Stomach smooth muscle (tissue), 2 donors: ENCODE data around the gene THAP7.
"Not testable (repeated sequence)": the region's sequence is repeated elsewhere in the genome, so short reads cannot be mapped to it uniquely, and the experiment has no call there.

Source experiments
- H3K27ac ChIP-seq: one replicate; pipeline ENCODE4 v1.7.0; 2013; ENCODE audit warnings: mild to moderate bottlenecking, low read length, inconsistent platforms
- H3K27me3 ChIP-seq, 2 donors: one replicate each; pipeline ENCODE4 v1.7.0; 2013; ENCODE audit warnings: low read length in 2 of 2; ENCODE audit not compliant: insufficient read depth in 2 of 2, control insufficient read depth in 1 of 2
- H3K36me3 ChIP-seq, 2 donors: one replicate each; pipeline ENCODE4 v1.7.0; 2013; ENCODE audit warnings: low read length in 2 of 2; ENCODE audit not compliant: control insufficient read depth in 2 of 2, insufficient read depth in 2 of 2
- H3K4me1 ChIP-seq: one replicate; pipeline ENCODE4 v1.7.0; 2013; ENCODE audit warnings: low read length; ENCODE audit not compliant: control insufficient read depth, insufficient read depth
- H3K4me3 ChIP-seq, 2 donors: one replicate each; pipeline ENCODE4 v1.7.0; 2013; ENCODE audit warnings: low read length in 2 of 2
- H3K9ac ChIP-seq, 2 donors: one replicate each; pipeline ENCODE4 v1.7.0; 2013; ENCODE audit warnings: low read length in 2 of 2, mild to moderate bottlenecking in 1 of 2
- H3K9me3 ChIP-seq, 2 donors: one replicate each; pipeline ENCODE4 v1.7.0; 2013; ENCODE audit warnings: low read length in 2 of 2; ENCODE audit not compliant: control insufficient read depth in 2 of 2
- donor health status: healthy.
- donor health status: Pancreatic carcinoma.

THAP7 gene

DNA sequence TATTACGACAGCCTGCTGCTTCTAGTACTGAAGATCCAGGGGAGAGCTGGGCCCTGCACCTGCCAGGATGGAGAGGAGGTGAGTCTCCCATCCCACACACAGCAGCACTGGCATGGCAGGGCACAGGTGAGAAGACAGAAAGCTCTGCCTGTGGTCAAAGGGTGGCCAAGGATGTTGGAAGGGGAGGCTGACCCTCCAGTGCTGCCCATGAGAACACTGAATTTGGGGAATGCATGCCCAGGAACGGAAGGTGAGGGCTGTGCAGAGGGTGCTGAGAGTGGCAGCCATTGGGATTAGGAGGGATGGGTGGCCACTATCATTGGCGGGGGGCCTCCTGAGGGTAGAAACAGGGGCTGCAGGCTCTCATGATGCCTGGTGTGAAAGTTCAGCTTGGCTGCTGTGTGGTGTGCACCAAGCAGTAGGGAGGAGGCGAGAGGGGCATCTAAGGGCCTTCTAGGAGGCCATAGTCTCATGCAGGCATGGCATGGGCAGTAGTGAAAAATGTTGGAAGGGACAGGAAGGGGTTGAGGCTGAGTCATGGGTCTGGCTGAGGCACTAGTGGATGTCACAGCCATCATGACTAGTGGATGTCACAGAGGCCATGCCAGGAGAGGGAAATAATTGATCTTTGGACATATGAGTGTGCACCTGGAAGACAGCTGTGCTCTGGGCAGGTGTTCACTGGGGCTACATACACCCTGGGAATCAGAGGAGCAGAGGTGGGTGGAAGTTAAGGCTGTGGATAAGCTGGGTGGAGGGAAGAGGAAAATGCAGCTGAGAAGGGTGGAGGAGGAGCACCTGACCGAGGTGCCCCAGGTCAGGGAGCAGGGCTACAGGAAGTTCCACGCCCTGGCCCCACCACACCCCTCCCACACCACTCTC is 41.3 kb upstream of the THAP7 start:
- Histone ChIP-seq H3K27me3 (no peaks in the 10 kb centered on the region), H3K27ac (no peak overlapping the region), H3K4me1 (peaks cover 17% of the 10 kb centered on the region), H3K9me3 (no peaks in the 10 kb centered on the region), H3K9ac (no peak overlapping the region), H3K36me3 (no peaks in the 10 kb centered on the region), H3K4me3 (no peak overlapping the region)

DNA sequence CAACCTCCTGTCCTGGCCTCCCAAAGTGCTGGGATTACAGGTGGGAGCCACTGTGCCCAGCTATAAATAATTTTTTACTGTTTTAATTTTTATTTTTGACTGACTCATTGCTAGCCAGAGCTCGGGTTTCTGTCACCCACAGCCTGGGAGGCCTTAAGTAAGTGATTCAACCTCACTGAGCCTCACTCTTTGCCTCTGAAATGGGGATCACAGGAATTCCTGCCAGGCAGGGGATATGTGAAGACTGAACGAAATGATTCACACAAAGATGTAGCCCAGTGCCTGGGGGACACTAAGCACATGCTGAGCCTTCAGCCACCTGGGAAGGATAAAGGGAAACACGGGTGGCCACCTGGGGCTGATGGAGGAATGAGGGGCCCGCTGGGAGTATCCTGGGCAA is 40.0 kb upstream of the THAP7 start:
- no peaks in the 10 kb centered on the region for H3K9me3 ChIP-seq
- H3K9ac ChIP-seq: no peak overlapping the region
- H3K4me1 ChIP-seq: peaks cover 17% of the 10 kb centered on the region
- no peaks in the 10 kb centered on the region for H3K27me3 ChIP-seq
- no peak overlapping the region for H3K4me3 ChIP-seq
- no peak overlapping the region for H3K27ac ChIP-seq
- H3K36me3 ChIP-seq: no peaks in the 10 kb centered on the region

DNA sequence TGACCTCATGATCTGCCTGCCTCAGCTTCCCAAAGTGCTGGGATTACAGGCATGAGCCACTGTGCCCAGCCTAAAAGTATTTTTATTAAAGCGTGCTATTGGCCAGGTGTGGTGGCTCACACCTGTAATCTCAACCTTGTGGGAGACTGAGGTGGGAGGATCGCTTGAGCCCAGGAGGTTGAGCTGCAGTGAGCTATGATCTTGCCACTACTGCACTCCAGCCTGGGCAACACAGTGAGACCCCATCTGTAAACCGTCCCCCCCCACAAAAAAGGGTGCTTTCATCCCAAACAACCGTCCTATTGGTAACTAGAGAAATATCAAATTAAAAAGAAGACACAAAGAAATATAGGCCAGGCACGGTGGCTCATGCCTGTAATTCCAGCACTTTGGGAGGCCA is 37.2 kb upstream of the THAP7 start:
- H3K27ac ChIP-seq, H3K27me3 ChIP-seq, H3K36me3 ChIP-seq, H3K4me3 ChIP-seq, H3K9ac ChIP-seq, H3K9me3 ChIP-seq, H3K4me1 ChIP-seq: not testable (repeated sequence)

DNA sequence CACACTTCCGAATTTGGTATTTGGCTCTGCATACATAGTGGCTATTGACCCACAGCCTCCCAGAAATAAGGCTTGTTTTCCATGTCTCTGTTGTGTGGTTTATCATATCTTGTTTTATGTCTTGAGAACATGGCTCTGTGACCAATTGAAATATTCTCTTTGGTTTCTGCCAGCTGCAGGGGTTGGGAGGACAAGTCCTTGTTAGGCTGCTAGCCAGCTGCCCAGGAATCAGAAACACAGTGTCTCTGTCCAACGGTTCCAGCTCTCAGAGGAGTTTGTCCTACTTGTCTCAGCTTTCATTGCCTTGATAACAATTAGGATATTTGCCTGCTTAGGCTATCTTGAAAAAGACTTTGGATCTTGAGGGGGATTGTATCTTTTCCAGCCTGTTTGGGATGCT is 36.5 kb upstream of the THAP7 start:
- Histone ChIP-seq H3K9ac (no peak overlapping the region), H3K27ac (no peak overlapping the region), H3K9me3 (no peaks in the 10 kb centered on the region)

DNA sequence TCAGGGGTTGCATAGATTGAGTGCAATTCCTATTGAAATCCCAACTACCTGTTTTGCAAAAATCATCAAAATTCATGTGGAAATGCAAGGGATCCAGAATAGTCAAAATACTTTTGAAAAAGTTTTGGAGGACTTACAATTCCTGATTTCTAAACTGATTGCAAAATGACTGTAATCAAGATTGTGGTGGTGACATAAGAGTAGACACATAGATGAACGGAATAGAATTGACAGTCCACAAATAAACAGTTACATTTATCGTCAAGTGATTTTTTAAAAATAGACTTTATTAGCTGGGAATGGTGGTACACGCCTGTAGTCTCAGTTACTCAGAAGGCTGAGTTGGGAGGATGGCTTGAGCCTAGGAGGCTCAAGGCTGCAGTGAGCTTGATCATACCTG is 33.1 kb upstream of the THAP7 start:
- no peaks in the 10 kb centered on the region for H3K36me3 ChIP-seq
- H3K9me3 ChIP-seq: no peaks in the 10 kb centered on the region
- no peak overlapping the region for H3K27ac ChIP-seq
- no peak overlapping the region for H3K4me3 ChIP-seq
- peaks cover 19 to 28% of the 10 kb centered on the region in 2 donors for H3K27me3 ChIP-seq
- H3K9ac ChIP-seq: no peak overlapping the region
- H3K4me1 ChIP-seq: peaks cover 6% of the 10 kb centered on the region

More for the DNA sequence above, 36.5 kb upstream of the THAP7 start:
- Histone ChIP-seq H3K36me3 (no peaks in the 10 kb centered on the region), H3K4me3 (no peak overlapping the region), H3K4me1 (no peaks in the 10 kb centered on the region), H3K27me3 (no peaks in the 10 kb centered on the region)

DNA sequence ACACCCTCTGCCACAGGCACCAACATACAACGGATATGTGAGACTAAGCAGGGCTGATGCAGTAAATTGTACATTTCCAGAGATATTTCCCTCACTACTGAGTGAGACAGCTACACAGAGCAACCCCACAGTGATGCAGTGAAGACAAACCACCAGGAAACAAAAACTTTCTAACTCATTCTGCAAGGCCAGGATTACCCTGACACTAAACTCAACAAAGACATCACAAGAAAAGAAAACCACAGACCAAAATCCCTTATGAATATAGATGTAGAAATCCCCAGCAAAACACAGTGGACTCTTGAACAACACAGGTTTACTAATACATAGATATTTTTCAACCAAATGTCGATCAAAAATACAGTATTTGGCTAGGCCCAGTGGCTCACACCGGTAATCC is 32.0 kb upstream of the THAP7 start:
- H3K27ac ChIP-seq: no peak overlapping the region
- peaks cover 6% of the 10 kb centered on the region for H3K4me1 ChIP-seq
- H3K4me3 ChIP-seq: no peak overlapping the region
- no peaks in the 10 kb centered on the region for H3K36me3 ChIP-seq
- H3K9ac ChIP-seq: no peak overlapping the region
- H3K27me3 ChIP-seq: peaks cover 24 to 36% of the 10 kb centered on the region in 2 donors
- H3K9me3 ChIP-seq: no peaks in the 10 kb centered on the region

DNA sequence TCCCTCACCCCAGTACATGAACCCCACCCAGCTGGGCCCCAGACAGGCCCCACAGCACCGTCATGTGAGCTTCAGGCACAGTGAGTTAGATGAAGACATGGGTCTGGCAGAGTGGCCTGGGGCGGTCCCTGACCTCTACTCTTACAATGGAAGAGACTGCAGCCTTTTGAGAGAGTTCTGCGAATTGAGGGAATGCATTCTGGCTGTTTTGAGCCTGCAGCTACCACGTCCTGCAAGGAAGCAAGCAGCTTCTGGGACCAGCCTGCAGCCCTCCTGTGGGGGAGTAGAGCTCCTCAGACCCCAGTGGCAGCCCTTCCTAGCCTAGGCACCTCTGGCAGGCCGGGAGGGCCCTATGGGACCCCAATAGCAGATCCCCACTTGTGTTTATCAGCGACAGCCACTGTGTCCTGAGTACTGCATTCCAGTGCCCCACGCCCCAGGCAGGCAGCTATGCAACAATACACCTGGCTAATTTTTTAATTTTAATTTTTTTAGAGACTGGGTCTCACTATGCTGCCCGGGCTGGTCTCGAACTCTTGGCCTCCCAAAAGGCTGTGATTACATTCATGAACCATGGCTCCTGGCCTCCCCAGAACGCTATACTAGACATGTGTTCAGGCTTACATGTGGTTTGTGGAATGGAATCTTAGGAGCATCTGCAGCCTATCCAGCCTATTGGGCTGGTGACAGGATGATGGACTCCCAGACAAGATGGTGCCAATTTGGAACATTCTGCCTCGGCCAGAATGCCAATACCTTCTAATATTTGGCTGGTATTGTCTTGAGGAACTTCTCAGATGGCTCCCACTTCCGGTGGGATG is 31.2 kb upstream of the THAP7 start:
- no peaks in the 10 kb centered on the region for H3K36me3 ChIP-seq
- no peak overlapping the region for H3K27ac ChIP-seq
- peaks cover 6% of the 10 kb centered on the region for H3K4me1 ChIP-seq
- no peaks in the 10 kb centered on the region for H3K9me3 ChIP-seq
- peaks cover 26 to 39% of the 10 kb centered on the region in 2 donors for H3K27me3 ChIP-seq
- no peak overlapping the region for H3K4me3 ChIP-seq
- H3K9ac ChIP-seq: no peak overlapping the region

DNA sequence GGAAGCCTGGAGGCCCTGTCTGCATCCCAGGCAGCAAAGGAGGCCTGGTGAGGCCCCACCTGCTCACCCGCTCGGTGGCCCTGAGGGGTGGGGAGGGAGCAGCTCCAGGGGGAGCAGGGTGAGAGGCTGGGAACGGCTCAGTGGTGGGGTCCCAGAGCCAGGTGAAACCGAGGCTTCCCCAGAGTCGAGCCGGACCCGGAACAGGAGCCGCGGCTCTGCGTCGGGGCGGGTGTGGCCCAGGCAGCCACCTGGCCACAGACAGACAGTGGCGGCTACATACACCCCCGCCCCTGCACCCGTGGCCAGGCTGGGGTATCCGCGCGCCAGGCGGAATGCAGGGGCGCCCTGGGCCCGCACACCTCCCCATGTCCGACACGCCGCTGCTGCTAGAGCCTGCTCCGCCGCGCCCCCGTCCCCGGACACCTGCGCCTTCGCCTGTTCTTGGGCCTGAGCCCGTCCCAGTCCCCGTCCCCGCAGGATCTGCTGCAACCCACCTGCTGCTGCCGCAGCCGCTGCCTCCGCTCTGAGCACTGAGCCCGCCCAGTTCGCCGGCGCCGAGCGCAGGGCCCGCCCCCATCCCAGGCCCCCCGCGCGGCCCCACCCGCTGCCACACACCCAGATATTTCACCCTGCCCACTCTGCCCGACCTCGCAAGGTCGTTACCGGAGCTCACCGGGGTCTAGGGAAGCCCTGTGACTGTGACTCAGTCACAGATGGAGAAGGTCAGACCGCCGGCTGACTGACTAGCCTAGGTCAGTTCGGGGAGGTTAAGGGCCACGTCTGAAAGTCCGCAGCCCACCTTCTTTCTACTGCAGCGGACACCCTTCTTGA is 30.3 kb upstream of the THAP7 start, which contains the start of gene SLC7A4:
SLC7A4 (minus strand) TSS at position 525 of the 831 bp plus-strand sequence. CDS start 749 bp downstream, outside the sequence.
- peaks cover 7% of the 10 kb centered on the region for H3K4me1 ChIP-seq
- no peak within 1 kb of the TSS for H3K27ac ChIP-seq
- H3K9me3 ChIP-seq: no peaks in the 10 kb centered on the region
- no peaks in the 10 kb centered on the region for H3K36me3 ChIP-seq
- peak within 1 kb of the TSS in 1 of 2 donors; percentile 57 for H3K4me3 ChIP-seq
- peaks cover 26 to 39% of the 10 kb centered on the region in 2 donors for H3K27me3 ChIP-seq
- no peak within 1 kb of the TSS for H3K9ac ChIP-seq

DNA sequence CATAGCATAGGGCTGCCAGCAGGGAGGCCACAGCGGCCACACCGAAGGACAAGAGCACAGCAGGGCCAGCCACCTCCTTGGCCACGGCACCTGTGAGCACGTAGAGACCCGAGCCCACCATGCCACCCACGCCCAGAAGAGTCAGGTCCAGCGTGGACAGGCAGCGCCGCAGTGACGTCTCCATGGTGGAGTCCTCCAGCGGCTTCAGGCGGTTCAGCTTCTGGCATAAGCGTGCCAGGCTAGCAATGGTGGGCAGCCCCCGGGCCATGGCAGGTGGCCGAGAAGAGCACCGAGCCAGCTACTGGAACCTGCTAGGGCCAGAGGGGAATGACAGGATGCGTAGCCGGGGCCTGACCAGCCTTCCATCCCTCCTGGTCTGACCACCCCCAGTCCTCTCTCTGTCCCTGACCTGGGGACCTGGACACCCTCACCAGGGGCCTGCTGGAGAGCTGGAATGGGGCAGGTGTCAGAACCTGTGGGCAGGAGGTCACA is 29.7 kb upstream of the THAP7 start:
- no peak overlapping the region for H3K4me3 ChIP-seq
- H3K4me1 ChIP-seq: peaks cover 8% of the 10 kb centered on the region
- no peak overlapping the region for H3K27ac ChIP-seq
- peaks cover 26 to 39% of the 10 kb centered on the region in 2 donors for H3K27me3 ChIP-seq
- no peak overlapping the region for H3K9ac ChIP-seq
- H3K9me3 ChIP-seq: no peaks in the 10 kb centered on the region
- H3K36me3 ChIP-seq: no peaks in the 10 kb centered on the region
